ENCODE measurements around the gene KIF3C. TPM values are rescaled to one million over a fixed set of nuclear protein-coding genes. Genes with fewer than 3 reads are reported as not detected.
"Not testable (repeated sequence)": the region's sequence is repeated elsewhere in the genome, so short reads cannot be mapped to it uniquely, and the experiment has no call there.

Gene KIF3C
- total and polyA plus RNA-seq, 2 of the 4 experiments (the other 2 are of a cell fraction): 8.3 to 15.4 TPM

DNA sequence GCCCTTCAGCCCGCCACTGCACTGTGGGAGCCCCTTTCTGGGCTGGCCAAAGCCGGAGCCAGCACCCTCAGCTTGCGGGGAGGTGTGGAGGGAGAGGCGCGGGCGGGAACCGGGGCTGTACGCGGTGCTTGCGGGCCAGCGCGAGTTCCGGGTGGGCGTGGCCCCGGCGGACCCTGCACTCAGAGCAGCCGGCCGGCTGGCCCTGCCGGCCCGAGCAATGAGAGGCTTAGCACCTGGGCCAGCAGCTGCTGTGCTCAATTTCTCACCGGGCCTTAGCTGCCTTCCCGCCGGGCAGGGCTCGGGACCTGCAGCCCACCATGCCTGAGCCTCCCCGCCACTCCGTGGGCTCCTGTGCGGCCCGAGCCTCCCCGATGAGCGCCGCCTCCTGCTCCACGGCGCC lies 66.9 kb downstream of the KIF3C start:
- H4K91ac ChIP-seq (ENCODE audit: insufficient read depth, low read depth, low read length); H3K9me3 ChIP-seq (ENCODE audit: control insufficient read depth, insufficient read depth, low read length); H2BK120ac ChIP-seq (ENCODE audit: low read depth, low read length); H2BK15ac ChIP-seq (ENCODE audit: low read depth, low read length); H3K18ac ChIP-seq (ENCODE audit: low read depth, low read length); H3K4ac ChIP-seq (ENCODE audit: low read depth, low read length); H3K79me1 ChIP-seq (ENCODE audit: low read depth in 1 of 2, low read length in 2 of 2); H3K56ac ChIP-seq (ENCODE audit: extremely low read depth, insufficient read depth, low read length); H3K4me3 ChIP-seq (ENCODE audit: insufficient read depth, low read depth, low read length); CTCF ChIA-PET; H2BK20ac ChIP-seq (ENCODE audit: low read depth, low read length); ATAC-seq (ENCODE audit: low read depth); H3K4me2 ChIP-seq (ENCODE audit: low read depth, low read length); H4K5ac ChIP-seq (ENCODE audit: low read depth, low read length); DNase-seq; H3K23ac ChIP-seq (ENCODE audit: low read depth, low read length); H3K14ac ChIP-seq (replicated peaks; ENCODE audit: low read depth, low read length); H2AK9ac ChIP-seq (replicated peaks; ENCODE audit: low read depth, low read length, poor library complexity); H3K9ac ChIP-seq (ENCODE audit: low read depth, low read length); in situ Hi-C loops (cut with MboI; ENCODE audit: low sequenced_read_pairs); intact Hi-C loops (cut with micrococcal nuclease); H2AFZ ChIP-seq (replicated peaks; ENCODE audit: low read length, poor library complexity); H2BK5ac ChIP-seq (ENCODE audit: low read depth, low read length, poor library complexity, severe bottlenecking); H3K27me3 ChIP-seq (ENCODE audit: control insufficient read depth, insufficient read depth, low read length); H3K9me1 ChIP-seq (ENCODE audit: insufficient read depth, low read length); H2AK5ac ChIP-seq (ENCODE audit: low read depth, low read length); H3K27ac ChIP-seq (ENCODE audit: insufficient read depth, low read length); POLR2A ChIA-PET (ENCODE audit: unreplicated experiment); BruUV-seq (replicated peaks); H4K8ac ChIP-seq (ENCODE audit: low read depth in 2 of 2, low read length in 2 of 2); H3K4me1 ChIP-seq (ENCODE audit: control insufficient read depth, insufficient read depth, low read length); H4K20me1 ChIP-seq (ENCODE audit: insufficient read depth, low read length); dilution Hi-C loops (cut with HindIII; ENCODE audit: low sequenced_read_pairs, unreplicated experiment); H3K36me3 ChIP-seq (ENCODE audit: control insufficient read depth, insufficient read depth, low read length): not testable (repeated sequence)
- 100% methylated on average over 1 of the region's 33 CpGs; no CpG with 5 or more reads in 1 of the 2 experiments for WGBS, 2 experiments (ENCODE audit: extremely low coverage in 2 of 2, insufficient read length in 1 of 2)

DNA sequence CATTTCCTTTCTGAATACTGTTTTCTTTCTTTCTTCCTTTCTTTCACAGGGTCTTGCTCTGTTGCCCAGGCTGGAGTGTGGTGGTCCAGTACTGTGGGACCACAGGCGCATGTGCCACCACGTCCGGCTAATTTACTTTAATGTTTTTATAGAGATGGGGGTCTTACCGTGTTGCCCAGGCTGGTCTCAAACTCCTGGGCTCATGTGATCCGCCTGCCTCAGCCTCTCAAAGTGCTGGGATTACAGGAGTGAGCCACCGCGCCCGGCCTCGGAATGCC lies 68.7 kb downstream of the KIF3C start:
- POLR2A ChIA-PET (ENCODE audit: unreplicated experiment); H2BK5ac ChIP-seq (ENCODE audit: low read depth, low read length, poor library complexity, severe bottlenecking); H2BK20ac ChIP-seq (ENCODE audit: low read depth, low read length); H4K20me1 ChIP-seq (ENCODE audit: insufficient read depth, low read length); H3K23ac ChIP-seq (ENCODE audit: low read depth, low read length); H3K56ac ChIP-seq (ENCODE audit: extremely low read depth, insufficient read depth, low read length); H4K8ac ChIP-seq (ENCODE audit: low read depth in 2 of 2, low read length in 2 of 2); H3K18ac ChIP-seq (ENCODE audit: low read depth, low read length); dilution Hi-C loops (cut with HindIII; ENCODE audit: low sequenced_read_pairs, unreplicated experiment); H3K4me2 ChIP-seq (ENCODE audit: low read depth, low read length); H2AK5ac ChIP-seq (ENCODE audit: low read depth, low read length); H3K9ac ChIP-seq (ENCODE audit: low read depth, low read length); H2BK120ac ChIP-seq (ENCODE audit: low read depth, low read length); BruUV-seq (replicated peaks); CTCF ChIA-PET; H3K36me3 ChIP-seq (ENCODE audit: control insufficient read depth, insufficient read depth, low read length); H3K4me1 ChIP-seq (ENCODE audit: control insufficient read depth, insufficient read depth, low read length); intact Hi-C loops (cut with micrococcal nuclease); DNase-seq; H4K5ac ChIP-seq (ENCODE audit: low read depth, low read length); H2AFZ ChIP-seq (replicated peaks; ENCODE audit: low read length, poor library complexity); H3K4ac ChIP-seq (ENCODE audit: low read depth, low read length); H2AK9ac ChIP-seq (replicated peaks; ENCODE audit: low read depth, low read length, poor library complexity); H2BK15ac ChIP-seq (ENCODE audit: low read depth, low read length); H3K79me1 ChIP-seq (ENCODE audit: low read depth in 1 of 2, low read length in 2 of 2); H4K91ac ChIP-seq (ENCODE audit: insufficient read depth, low read depth, low read length); H3K27me3 ChIP-seq (ENCODE audit: control insufficient read depth, insufficient read depth, low read length); ATAC-seq (ENCODE audit: low read depth); H3K9me1 ChIP-seq (ENCODE audit: insufficient read depth, low read length); in situ Hi-C loops (cut with MboI; ENCODE audit: low sequenced_read_pairs); H3K14ac ChIP-seq (replicated peaks; ENCODE audit: low read depth, low read length); H3K9me3 ChIP-seq (ENCODE audit: control insufficient read depth, insufficient read depth, low read length); H3K4me3 ChIP-seq (ENCODE audit: insufficient read depth, low read depth, low read length): not testable (repeated sequence)
- WGBS, 2 experiments (ENCODE audit: extremely low coverage in 2 of 2, insufficient read length in 1 of 2): 100% methylated on average over 1 of the region's 9 CpGs; no CpG with 5 or more reads in 1 of the 2 experiments
- peak overlapping the region; percentile 2; the same call in 1 of the 2 replicates for H3K27ac ChIP-seq (ENCODE audit: insufficient read depth, low read length)

All from IMR-90 (cell line).